A673 (cell line): ENCODE results near the gene GMEB2. TPM values are rescaled to one million over a fixed set of nuclear protein-coding genes. Genes with fewer than 3 reads are reported as not detected.

Source experiments
- BruUV-seq: library from RNA; stranded (reverse); fragments of 400-500 nt; replicated peaks from 2 replicates; lab custom pipeline; 2021; lab: Mats Ljungman, UMichigan
- CTCF ChIA-PET: fragments of 300-600 bp; sonication (Branson Sonifier 250); formaldehyde crosslinking; loops from one replicate; lab custom pipeline; 2022; ENCODE audit warnings: antibody characterized with exemption; lab: Charles Lee
- POLR2A ChIA-PET: fragments of 300-600 bp; sonication (Branson Sonifier 250); formaldehyde crosslinking; loops from one replicate; lab custom pipeline; 2022; ENCODE audit warnings: antibody characterized with exemption; ENCODE audit not compliant: low non-redundant PET; lab: Charles Lee
- DNase-seq: peaks from one replicate; pipeline ENCODE4 v3.0.0-alpha.2; 2015; ENCODE audit warnings: low spot score
- H3K27ac ChIP-seq: fragments of 200-600 bp; sonication (generic); 2 replicates; pipeline ENCODE4 v1.5.1; 2016; ENCODE audit warnings: mixed run types, low read depth, mild to moderate bottlenecking, mixed read lengths, antibody characterized with exemption, low read length; ENCODE audit not compliant: poor library complexity, severe bottlenecking
- H3K27me3 ChIP-seq: fragments of 200-600 bp; sonication (generic); replicated peaks from 2 replicates; pipeline ENCODE4 v1.6.1; 2017; ENCODE audit warnings: mixed run types, low read depth, mild to moderate bottlenecking, mixed read lengths, antibody characterized with exemption, low read length; ENCODE audit not compliant: insufficient read depth, poor library complexity
- H3K36me3 ChIP-seq: fragments of 200-600 bp; sonication (generic); 2 replicates; pipeline ENCODE4 v1.6.1; 2016; ENCODE audit warnings: mixed run types, mild to moderate bottlenecking, mixed read lengths, antibody characterized with exemption, low read length; ENCODE audit not compliant: insufficient read depth, poor library complexity, severe bottlenecking
- H3K4me1 ChIP-seq: fragments of 200-600 bp; sonication (generic); 2 replicates; pipeline ENCODE4 v1.6.1; 2017; ENCODE audit warnings: mixed run types, mild to moderate bottlenecking, mixed read lengths, antibody characterized with exemption, low read length; ENCODE audit not compliant: insufficient read depth, poor library complexity, severe bottlenecking
- H3K4me3 ChIP-seq: fragments of 200-600 bp; sonication (generic); 2 replicates; pipeline ENCODE4 v1.5.1; 2016; ENCODE audit warnings: low read depth, mixed run types, mild to moderate bottlenecking, mixed read lengths, low read length; ENCODE audit not compliant: poor library complexity, severe bottlenecking
- H3K9me3 ChIP-seq: fragments of 200-600 bp; sonication (generic); 2 replicates; pipeline ENCODE4 v1.6.1; 2016; ENCODE audit warnings: mixed run types, low read depth, mild to moderate bottlenecking, mixed read lengths, antibody characterized with exemption, low read length; ENCODE audit not compliant: poor library complexity, severe bottlenecking
- EZH2 ChIP-seq: fragments of 200-600 bp; sonication (generic); IDR thresholded peaks from 2 replicates; pipeline ENCODE4 v1.6.1; 2017; ENCODE audit warnings: borderline replicate concordance, low read depth, mild to moderate bottlenecking, mixed read lengths, antibody characterized with exemption, low read length; ENCODE audit not compliant: poor library complexity, severe bottlenecking
- intact Hi-C: fragments of 100-400 bp; cut with micrococcal nuclease; formaldehyde crosslinking; loops from one replicate; pipeline ENCODE4 v1.10.0; 2022; ENCODE audit not compliant: unreplicated experiment
- total RNA-seq: library from RNA; stranded (reverse); gene quantifications from 2 replicates; pipeline ENCODE4 v1.2.3, GENCODE V29; 2021
- TF ChIP-seq, protein P1 (sequence below): fragments of 300-800, 200-600 bp; sonication (generic); conservative IDR thresholded peaks from 2 replicates; pipeline ENCODE4 v1.5.1; 2017; ENCODE audit warnings: low read depth, mild to moderate bottlenecking, antibody characterized with exemption, low read length, moderate library complexity, mixed read lengths

The GMEB2 gene
- total RNA-seq, 1 experiment from 2014 or later, result 12.8 TPM

DNA sequence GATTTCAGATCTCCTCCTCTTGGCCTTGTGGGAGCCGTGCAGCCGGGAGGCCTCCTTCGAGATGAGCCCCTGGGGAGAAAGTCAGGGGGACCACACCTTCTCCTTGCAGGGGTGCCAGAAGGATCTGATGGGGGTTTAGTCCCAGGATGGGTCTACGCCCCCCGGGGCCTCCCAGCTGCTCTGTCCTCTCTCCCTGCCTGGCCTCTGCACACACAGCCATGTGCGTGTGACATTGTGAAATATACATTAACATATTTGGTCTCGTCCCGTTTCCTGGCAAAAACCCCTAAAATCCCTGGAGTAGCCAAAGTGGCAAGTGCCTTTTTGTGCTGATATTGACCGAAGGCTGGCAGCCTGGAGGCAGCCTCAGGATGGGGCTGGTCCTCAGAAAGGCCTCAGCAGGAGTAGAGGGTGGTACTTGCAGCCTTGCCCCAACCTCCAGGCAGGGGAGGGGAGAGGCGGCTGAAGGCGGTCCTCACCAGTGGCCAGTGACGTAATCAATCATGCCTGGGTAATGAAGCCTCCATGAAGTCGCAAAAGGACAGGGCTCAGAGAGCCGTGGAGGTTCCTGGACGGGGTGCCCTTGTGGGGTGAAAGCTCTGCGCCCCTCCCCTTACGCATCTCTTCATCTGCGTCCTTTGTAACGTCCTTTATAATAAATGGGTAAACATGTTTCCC is 47.7 kb downstream of the GMEB2 start:
- no peaks in the 10 kb centered on the region for H3K27me3 ChIP-seq
- H3K36me3 ChIP-seq, result no peaks in the 10 kb centered on the region
- no TSS peak for BruUV-seq
- no peaks in the 10 kb centered on the region for H3K9me3 ChIP-seq
- H3K27ac ChIP-seq, result no peak overlapping the region
- no peak overlapping the region for H3K4me3 ChIP-seq
- no peak for TF ChIP-seq EZH2
- TF ChIP-seq, protein P1, sequence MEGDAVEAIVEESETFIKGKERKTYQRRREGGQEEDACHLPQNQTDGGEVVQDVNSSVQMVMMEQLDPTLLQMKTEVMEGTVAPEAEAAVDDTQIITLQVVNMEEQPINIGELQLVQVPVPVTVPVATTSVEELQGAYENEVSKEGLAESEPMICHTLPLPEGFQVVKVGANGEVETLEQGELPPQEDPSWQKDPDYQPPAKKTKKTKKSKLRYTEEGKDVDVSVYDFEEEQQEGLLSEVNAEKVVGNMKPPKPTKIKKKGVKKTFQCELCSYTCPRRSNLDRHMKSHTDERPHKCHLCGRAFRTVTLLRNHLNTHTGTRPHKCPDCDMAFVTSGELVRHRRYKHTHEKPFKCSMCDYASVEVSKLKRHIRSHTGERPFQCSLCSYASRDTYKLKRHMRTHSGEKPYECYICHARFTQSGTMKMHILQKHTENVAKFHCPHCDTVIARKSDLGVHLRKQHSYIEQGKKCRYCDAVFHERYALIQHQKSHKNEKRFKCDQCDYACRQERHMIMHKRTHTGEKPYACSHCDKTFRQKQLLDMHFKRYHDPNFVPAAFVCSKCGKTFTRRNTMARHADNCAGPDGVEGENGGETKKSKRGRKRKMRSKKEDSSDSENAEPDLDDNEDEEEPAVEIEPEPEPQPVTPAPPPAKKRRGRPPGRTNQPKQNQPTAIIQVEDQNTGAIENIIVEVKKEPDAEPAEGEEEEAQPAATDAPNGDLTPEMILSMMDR, result no peak
- no peak for DNase-seq
- intact Hi-C loops, result no loop called here
- ChIA-PET POLR2A (no interaction called here), CTCF (no interaction called here)
- peaks cover 12% of the 10 kb centered on the region for H3K4me1 ChIP-seq

DNA sequence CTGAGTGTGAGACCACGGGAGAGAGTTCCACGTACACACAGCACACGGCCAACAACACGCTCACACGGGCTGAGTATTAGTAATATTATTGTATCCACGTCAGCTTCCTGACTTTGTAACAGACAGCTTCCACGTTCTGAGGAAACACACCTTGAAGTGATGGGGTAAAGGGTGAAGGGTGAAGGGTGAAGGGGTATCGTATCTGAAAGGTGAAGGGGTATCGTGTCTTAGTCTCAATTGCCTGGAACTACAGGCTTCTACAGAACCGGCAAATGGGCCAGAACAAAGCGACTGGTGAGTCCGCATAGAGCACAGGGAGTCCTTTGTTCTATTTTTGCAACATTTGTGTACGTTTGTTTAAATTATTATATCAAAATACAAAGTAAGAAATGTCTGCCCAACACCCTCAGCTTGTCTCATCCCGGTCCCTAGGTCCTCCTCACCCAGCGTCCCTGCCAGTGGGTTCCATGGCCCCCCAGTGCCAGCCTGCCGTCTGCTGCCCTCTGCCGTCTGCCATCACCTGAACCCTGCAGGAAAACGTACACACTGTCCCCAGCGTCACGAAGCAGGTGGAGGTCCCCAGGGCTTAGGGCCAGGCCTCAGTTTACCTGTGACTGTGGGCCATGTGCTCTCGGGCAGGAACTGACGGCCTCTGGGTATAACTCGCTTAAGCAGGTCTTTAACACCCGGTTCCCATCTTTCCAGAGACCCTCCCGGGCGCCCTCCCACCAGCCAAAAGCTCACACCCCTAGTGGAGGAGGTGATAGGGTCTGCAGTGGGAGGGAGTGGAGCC is 48.5 kb downstream of the GMEB2 start:
- H3K9me3 ChIP-seq, result no peaks in the 10 kb centered on the region
- ChIA-PET POLR2A (no interaction called here), CTCF (no interaction called here)
- peaks cover 13% of the 10 kb centered on the region for H3K4me1 ChIP-seq
- H3K27ac ChIP-seq, result no peak overlapping the region
- TF ChIP-seq, protein P1, result no peak
- TF ChIP-seq EZH2, result no peak
- H3K4me3 ChIP-seq, result no peak overlapping the region
- intact Hi-C loops, result no loop called here
- H3K27me3 ChIP-seq, result no peaks in the 10 kb centered on the region
- H3K36me3 ChIP-seq, result no peaks in the 10 kb centered on the region
- DNase-seq, result no peak
- no TSS peak for BruUV-seq

DNA sequence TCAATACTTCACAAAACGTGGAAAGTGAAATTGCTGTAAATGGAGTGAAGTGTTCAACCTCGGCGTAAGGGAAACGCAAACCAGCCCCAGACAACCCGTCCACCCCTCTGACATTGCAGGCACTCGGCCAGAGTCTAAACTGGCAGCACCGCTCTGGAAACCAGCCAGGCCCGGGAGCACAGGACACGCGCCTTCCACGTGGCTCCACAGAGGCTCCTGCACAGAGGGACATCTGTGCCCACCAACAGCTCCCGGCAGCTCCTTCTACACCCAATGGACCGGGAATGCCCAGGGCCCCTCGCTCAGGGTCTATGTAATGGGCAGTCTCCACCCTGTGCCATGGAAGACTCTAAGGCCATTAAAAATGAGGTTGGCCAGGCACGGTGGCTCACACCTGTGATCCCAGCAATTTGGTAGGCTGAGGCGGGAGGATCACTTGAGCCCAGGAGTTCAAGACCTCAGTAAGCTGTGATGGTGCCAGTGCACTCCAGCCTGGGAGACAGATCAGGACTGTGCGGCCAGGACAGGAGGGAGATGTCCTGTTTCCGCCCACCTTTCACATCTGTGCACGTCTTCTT is 49.5 kb downstream of the GMEB2 start:
- Histone ChIP-seq H3K4me1 (peaks cover 5% of the 10 kb centered on the region), H3K36me3 (no peaks in the 10 kb centered on the region), H3K27ac (no peak overlapping the region), H3K9me3 (no peaks in the 10 kb centered on the region), H3K27me3 (no peaks in the 10 kb centered on the region), H3K4me3 (no peak overlapping the region)
- no peak for TF ChIP-seq EZH2
- TF ChIP-seq, protein P1, result no peak
- no TSS peak for BruUV-seq
- intact Hi-C loops, result no loop called here
- DNase-seq, result no peak
- ChIA-PET POLR2A (no interaction called here), CTCF (no interaction called here)
